IPS-11a (cell line): ENCODE measurements around the gene SLN.

Experiments
- H3K4me3 ChIP-seq: one replicate; pipeline ENCODE4 v1.5.1; 2013; ENCODE audit warnings: low read depth, low read length, control low read depth

SLN gene

DNA sequence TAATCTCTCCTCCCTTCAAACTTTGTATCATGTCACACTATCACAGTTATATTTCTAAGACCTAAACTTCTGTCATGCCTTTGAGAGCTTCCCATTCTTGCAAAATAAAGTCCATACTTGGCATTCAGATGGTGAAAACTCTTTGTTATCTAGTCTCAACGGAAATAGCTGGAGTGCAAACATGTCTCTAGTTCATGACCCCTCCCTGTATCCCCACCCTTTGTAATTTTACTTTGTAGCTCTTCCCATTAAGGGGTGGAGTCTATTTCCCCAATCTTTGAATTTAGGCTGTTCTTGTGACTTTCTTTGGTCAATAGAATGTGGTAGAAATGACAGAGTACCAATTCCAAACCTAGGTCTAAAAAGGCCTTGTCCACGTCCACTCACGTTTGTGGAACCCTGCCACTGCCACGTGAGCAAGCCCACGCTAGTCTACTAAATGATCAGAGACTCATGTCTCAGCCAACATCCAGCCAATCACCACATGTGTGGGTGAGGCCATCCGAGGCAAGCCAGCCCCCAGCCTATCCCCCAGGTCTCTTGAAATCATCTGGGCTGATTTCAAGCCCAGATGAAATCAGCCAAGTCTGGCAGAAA is 23.4 kb downstream of the SLN start:
- H3K4me3 ChIP-seq = no peak overlapping the region

DNA sequence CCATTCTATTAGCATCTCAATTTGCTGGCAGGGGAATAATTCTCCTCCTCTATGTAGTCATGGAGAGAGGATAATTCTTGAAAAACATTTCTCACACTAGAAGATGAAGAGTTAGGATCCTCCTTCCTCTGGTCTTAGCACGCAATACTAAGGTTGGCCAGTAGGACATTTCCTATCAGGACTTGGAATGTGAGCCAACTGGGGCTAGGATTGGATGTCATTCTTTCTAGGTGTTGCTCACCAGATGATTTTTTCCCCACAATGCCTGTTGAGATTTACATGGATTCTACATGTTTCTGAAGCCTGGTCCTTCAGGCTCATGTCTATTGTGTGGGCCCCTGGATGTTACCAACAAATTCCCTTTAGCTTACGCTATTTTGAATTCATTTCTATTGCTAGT is 28.0 kb downstream of the SLN start:
- H3K4me3 ChIP-seq = no peak overlapping the region

DNA sequence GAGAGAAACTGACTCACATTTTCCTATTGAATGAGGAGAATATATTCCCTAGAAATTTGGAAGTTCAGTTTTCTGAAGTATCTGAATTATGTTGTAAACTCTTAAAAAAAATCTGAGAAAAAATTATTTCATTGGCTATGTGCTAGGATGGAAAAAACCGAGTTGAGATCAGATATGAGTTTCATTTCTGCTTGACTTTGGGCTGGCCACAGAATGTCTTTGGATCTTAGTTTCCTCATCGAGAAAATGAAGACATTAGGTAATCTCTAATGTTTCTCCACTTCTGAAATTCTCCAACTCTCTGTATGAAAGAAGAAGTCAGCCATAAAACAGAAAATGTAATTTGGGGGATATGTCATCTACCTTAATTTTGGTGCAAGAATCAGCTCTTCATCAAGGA is 28.8 kb downstream of the SLN start:
- H3K4me3 ChIP-seq = no peak overlapping the region

DNA sequence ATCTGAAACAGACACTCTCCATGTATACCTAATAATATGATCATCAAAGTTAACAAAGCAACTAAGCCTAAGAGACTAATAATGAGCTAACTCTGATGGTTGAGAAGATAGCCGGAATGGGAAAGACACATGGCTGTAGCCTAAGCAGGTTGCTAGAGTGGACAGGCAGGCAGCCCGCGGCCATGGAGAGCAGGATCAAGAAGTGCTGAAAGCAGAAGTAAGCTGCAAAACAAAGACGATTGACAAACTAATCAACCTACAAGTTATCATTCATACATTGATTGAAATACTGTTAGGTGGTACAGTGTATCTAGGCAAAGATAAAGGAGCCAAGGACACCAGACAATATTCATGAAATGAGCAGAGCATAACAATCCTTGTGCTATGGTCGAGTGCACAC is 29.3 kb downstream of the SLN start:
- H3K4me3 ChIP-seq = no peak overlapping the region

DNA sequence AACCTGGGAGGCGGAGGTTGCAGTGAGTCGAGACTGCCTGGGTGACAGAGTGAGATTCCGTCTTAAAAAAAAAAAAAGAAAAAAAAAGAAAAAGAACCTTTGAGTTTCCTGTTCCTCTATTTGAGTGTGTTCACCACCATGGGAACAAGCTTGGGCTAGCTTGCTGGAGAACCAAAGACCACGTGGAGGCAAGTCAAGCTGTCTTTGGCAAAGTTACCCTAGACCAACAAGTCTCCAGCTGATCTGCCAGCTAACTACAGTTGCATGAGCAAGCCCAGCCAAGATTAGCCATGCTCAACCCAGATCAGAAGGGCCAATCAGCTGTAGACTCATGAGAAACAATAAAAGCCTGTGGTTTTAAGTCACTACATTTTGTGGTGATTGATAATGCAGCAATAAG is 29.7 kb downstream of the SLN start:
- no peak overlapping the region for H3K4me3 ChIP-seq

DNA sequence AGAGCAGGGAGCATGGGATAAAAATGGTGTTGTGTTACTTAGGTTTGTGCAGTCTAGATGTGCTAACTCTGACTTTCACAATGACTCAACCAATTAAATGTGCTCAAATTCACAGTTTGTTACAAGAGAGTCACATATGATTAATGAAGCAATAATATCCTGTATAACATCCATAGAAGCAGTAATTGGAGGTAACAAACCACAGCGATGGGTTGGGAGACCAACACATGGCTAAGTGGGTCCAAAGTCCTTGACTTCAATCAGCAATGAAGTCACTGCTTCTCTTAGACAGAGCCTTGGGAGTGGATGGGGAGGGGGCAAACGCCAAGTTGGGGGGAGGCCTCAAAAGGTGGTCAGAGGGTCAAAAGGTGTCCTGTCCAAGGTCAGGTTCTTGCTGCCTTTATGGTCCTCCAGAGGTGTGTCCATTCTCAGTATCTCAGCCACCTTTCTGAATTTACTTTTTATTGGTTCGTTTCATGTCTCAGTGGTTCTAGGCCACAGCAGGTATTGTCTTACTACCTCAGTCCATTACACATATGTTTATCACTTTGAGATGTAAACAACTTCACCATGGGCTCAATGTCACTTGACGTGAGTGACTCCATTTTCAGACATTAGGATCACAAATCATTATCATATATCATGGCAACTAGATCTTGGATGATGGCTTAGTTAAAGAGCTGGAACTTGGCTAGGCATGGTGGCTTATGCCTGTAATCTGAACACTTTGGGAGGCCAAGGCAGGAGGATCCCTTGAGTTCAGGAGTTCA is 32.4 kb downstream of the SLN start:
- no peak overlapping the region for H3K4me3 ChIP-seq

DNA sequence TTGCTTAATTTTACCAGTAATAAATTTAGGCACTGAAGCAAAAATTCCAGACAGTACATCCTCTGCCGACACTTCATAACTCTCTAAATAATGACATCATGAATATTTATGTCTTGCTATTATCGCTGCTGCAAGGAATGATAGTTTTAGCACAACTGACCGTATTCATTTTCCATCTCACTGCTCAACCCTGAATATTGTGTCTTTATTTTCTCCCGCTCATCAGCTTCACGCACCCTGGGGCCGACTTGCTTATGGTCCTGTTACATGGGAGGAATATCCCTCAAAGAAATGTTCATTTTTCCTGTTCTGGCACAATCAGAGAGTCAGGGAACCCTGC is 33.3 kb downstream of the SLN start:
- no peak overlapping the region for H3K4me3 ChIP-seq

DNA sequence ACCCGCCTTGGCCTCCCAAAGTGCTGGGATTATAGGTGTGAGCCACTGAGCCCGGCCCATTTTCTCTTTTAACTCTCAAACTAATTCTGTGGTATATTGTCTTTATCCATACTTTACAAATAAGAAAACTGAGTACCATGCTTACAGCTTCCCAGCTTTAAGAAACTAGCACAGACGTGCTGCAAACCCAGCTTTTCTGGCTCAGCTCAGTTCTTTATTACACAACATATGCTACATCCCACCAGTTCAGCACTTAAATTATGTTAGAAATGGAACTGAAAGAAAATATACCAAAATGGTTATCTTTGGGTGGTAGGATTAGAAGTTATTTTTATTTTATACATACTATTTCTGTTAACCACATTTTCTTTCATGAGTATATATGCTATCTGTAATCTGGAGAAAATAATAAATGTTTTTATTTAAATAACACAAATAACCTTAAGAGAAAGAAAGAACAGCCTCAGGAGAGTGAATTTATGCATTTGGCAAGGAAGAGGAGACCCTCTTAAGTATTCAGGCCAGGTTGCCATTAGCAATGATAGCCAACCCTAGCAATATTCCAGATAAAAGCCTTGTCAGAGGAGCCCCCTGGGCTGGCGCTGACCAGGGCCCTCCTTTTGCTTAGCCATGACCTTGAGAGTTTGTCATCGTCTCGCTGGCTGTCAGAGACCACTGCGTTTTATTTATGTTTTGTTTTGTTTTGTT is 33.8 kb downstream of the SLN start:
- H3K4me3 ChIP-seq = no peak overlapping the region

DNA sequence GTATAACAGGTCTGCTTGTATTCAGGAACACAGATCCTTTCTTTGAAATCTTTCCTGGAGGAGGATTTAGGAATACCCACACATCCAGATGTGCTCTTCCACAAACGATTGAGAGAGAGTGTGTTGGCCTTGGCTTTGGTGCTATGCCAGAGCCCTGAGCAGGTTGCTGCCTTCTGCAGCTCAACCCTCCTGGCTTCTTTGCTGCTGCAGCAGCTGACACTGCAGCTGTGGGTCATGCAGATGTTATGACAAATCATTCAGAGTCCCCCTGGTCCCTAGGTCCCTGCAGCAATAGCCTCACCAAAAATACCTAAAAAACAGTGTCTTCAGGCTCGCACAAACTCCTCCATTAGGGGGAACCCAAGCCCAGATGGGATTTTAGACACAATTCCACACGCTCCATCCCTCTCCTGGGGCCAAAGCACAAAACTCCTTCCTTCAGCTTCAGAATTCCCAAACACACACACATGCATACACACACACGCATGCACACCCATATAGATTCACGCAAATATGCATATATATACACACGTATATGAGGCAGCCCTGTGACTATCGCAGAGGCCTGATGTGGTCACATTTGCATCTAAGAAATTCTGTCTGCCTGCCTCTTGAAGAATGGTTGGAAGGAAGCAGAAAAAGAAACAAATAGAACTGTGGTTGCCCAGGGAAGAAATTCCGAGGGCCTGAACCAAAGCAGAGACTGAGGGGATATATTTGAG is 35.4 kb downstream of the SLN start:
- no peak overlapping the region for H3K4me3 ChIP-seq

DNA sequence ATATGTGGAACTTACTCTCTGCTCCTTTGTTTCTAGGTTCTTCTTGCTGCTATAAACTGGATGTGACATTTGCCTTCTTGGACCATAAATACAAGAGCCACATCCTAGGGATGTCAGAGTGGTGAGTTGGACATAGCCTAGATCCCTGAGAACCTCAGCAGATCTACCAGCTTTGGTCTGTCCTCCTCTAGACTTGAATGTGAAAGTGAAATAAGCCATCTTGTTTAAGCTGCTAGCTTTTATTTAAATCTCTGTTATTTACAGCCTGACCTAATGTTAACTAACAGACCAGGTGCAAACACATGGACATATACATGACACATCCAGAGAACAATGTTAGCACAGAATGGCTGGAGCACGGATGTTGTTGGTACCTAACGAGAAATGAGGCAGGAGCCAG is 36.0 kb downstream of the SLN start:
- H3K4me3 ChIP-seq = no peak overlapping the region

DNA sequence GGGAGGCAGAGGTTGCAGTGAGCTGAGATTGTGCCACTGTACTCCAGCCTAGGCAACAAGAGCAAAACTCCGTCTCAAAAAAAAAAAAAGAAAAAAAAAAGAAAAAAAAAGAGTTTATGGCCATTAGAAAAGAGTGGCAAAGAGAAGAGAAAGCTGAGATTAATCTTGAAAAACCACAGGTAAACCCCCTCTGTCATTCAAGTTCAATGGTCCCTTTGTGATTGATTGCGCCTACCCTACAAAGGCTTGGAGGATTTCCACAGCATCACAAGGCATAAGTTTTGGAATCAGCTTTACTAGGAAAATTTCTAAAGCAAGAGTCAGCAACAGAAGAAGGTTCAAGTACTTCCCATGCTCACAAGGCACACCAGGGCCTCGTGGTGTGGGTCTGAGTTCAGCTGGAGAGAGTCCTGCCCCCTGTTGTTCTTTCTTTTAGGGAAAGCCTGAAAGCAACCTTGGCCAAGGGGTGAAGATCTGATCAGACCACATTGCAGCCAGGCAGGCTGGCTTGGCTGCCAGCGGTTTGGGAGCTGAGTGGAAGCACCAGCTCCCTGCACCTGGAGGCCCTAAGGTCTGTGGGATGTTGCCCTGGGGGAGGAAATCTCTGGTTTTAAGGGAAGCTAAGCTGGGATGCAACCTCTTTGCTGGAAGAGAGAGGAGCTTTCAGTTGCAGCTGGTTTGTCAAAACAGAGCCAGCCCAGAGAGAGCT is 41.8 kb downstream of the SLN start:
- no peak overlapping the region for H3K4me3 ChIP-seq

DNA sequence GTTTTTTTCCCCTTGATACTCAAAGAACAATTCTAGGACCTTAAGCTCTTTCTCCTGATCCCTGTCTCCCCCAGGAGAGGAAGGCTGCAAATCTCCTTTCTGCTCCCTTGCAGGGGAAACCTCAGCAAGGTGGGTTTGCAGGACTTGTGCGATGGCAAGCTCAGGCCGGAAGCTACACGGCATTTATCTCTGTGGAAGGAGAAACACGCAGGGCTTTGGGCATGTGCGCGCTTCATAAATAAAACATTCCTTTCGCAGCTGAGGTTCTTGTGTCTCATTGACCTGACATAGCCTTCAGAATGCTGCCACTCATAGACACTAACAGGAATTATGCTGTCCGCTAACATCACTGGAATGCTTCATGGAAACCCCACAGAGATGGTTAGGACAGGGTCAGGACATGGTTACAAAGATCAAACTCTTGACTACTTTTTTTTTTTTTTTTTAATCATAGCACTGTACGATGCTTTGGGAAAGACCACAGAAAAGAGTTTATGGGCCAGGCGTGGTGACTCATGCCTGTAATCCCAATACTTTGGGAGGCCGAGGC is 42.6 kb downstream of the SLN start:
- H3K4me3 ChIP-seq = no peak overlapping the region

DNA sequence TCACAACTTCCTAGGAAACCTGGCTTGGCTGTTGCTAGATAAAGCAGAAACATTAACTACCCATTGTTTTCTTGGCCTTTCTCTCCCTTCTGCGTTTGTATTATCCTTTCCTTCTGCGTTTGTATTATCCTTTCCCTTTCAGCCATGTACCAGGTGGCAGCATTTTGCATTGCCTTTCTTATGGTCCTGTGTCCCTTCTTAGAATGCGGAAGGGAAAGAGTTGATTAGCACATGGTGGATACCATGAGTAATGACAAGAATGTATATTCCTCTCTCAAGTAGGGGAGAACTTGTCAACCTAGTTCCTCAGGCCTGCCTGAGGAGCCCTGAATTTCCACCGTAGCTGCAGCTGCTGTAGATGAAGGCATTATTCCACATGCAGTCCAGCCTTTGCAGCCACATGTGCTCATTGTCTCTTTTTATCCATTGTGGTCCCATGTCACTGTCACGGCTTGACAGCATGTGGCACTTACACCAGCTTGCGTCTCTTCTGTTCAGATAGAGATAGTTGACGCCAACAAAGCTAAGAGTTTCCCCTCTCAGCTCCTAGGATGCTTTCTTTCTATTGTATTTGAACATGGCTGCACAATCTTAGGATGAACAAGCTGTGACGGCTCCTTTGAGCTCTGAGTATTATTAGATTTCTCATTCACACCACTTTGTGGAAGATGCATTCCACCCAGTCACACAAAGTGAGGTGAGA is 44.8 kb downstream of the SLN start:
- H3K4me3 ChIP-seq = no peak overlapping the region

DNA sequence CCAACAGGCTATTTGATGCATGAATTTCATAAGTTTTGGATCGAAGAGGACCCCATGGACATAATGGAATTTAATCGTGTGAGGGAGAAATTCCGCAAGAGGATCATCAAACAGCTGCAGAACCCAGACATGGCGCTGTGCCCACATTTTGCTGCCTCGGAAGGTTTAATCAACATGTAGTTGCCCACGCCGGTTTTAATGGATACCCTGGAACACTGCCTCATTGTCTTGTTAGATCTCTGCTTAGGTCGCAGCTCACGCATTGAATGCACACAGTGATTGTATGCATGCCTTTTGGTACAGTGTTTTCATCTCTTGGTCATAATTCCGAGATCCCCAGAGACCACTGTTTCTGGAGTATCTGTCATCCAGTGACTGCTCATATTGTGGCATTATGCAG is 46.8 kb downstream of the SLN start:
- H3K4me3 ChIP-seq = no peak overlapping the region

DNA sequence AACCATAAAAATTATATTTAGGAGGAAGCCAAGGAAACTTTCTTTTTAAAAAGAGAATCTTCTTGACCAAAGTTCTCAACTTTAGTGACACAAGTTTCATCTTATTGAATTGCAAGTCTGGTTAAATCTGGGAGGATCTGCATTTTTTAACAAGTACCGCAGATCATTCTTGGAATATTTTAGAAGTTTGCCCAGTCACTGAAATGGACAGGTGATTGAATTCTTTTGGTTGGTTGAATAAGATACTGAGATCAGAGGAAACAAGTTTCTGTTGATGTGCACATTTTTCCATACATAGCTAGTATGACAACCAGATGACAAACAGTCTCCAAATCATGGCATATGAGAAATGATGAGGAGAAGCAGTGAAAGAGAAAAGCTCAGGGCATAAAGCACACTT is 50.2 kb downstream of the SLN start:
- H3K4me3 ChIP-seq = no peak overlapping the region

DNA sequence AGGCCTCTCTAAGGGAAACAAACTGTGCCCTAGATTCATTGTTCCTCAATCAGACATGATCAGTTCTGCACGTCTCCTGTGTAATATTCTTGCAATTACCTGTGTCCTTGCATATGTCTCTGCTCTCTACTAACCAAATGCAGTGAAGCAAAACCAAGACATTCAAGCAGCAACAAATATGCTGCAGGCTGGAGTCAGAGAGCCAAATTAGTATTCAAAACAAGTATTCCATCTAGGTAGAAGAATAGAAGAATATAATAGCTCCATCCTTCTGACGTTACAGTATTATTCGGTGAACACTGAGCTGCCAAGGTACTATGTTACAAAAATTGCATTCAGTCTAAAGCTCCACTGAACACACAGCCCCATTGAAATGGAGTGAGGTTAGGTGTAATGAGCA is 51.8 kb downstream of the SLN start:
- no peak overlapping the region for H3K4me3 ChIP-seq

DNA sequence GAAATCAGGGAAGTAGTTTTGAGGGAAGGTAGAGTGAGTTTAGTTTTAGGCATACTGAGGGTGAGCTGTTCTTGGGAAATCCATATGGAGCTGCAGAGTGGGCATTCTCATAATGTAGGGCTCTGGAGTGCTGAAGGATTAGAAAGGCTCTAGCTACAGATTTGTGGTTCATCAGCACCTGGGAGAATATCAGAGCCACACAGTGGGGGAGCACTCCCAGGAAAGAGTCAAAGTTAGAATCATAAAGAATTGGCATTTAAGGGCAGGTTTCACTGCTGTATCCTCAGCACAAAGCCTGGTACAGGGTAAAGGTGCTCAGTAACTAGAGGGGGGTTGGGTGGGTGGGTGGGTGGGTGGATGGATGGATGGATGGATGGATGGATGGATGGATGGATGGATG is 52.5 kb downstream of the SLN start:
- H3K4me3 ChIP-seq = no peak overlapping the region
